Heart right ventricle (tissue), 16 donors: ENCODE results near the gene UBE4B. TPM values are rescaled to one million over a fixed set of nuclear protein-coding genes. Genes with fewer than 3 reads are reported as not detected.

ENCODE experiments used
- ATAC-seq, 8 donors: fragments of 200-7000 bp; cut with Tn5 transposase; one replicate each; pipeline ENCODE4 v1.9.1; 2020; ENCODE audit warnings: mild to moderate bottlenecking in 8 of 8, moderate library complexity in 8 of 8, moderate number of reproducible peaks in 1 of 8
- DNase-seq, 2 donors: peaks; one replicate each; pipeline ENCODE4 v3.0.0-alpha.2; 2020
- H3K27ac ChIP-seq, 10 donors: fragments of 200-600 bp; sonication (generic) in 2 of 10; one replicate each; pipeline versions ENCODE4 v1.5.0 to v1.8.0; 2020 to 2022; ENCODE audit warnings: mild to moderate bottlenecking in 3 of 10
- H3K27me3 ChIP-seq, 7 donors: fragments of 200-600 bp; one replicate each; pipeline ENCODE4 v1.8.0; 2021 to 2022; ENCODE audit warnings: mild to moderate bottlenecking in 2 of 7
- H3K36me3 ChIP-seq, 9 donors: fragments of 200-600 bp; sonication (generic) in 1 of 9; one replicate each; pipeline versions ENCODE4 v1.5.0 to v1.8.0; 2020 to 2022; ENCODE audit warnings: mild to moderate bottlenecking in 2 of 9
- H3K4me1 ChIP-seq, 9 donors: fragments of 200-600 bp; sonication (generic) in 1 of 9; one replicate each; pipeline versions ENCODE4 v1.5.0 to v1.8.0; 2020 to 2022; ENCODE audit warnings: mild to moderate bottlenecking in 4 of 9
- H3K4me3 ChIP-seq, 10 donors: fragments of 200-600 bp; sonication (generic) in 2 of 10; one replicate each; pipeline versions ENCODE4 v1.5.0 to v1.8.0; 2020 to 2022; ENCODE audit warnings: mild to moderate bottlenecking in 7 of 10, moderate library complexity in 2 of 10
- H3K9me3 ChIP-seq, 11 donors: fragments of 200-600 bp in 10 of 11; sonication (generic) in 2 of 11; one replicate each; pipeline versions ENCODE4 v1.5.0 to v1.8.0; 2013 to 2022; ENCODE audit warnings: mild to moderate bottlenecking in 2 of 11, control low read depth in 1 of 11, moderate library complexity in 1 of 11
- WGBS, 2 donors: extraction: QIAGEN DNeasy Blood & Tissue Kit; methylation state at CpG; one replicate each; pipeline ENCODE4 v1.1.7; 2013; ENCODE audit warnings: inconsistent platforms in 1 of 2; 5-methylcytosine and 5-hydroxymethylcytosine counted together
- intact Hi-C, 10 donors: fragments of 100-400 bp; cut with DNase I; formaldehyde crosslinking; loops; one replicate each; pipeline versions ENCODE4 v1.11.1 to v1.14.2; 2022
- polyA plus RNA-seq, 2 donors: library from polyadenylated mRNA; stranded (reverse); fragments of 200-250 nt; gene quantifications; one replicate each; pipeline ENCODE4 v1.2.3, GENCODE V29; 2013
- total RNA-seq, 10 donors: library from RNA; stranded (reverse); fragmentation: NEBNext Ultra II Directional in 3 of 10; extraction: Animal tissue kit (Norgen Biotek cat#: 25700) in 3 of 10; gene quantifications; one replicate each; pipeline versions ENCODE4 v1.2.1 to v1.2.4, GENCODE V29; 2021 to 2023
- TF ChIP-seq, protein P1 (sequence below), 9 donors: fragments of 200-600 bp; sonication (generic) in 2 of 9; IDR thresholded peaks; one replicate each; pipeline versions ENCODE4 v1.5.0 to v1.8.0; 2021 to 2022; ENCODE audit warnings: antibody characterized with exemption in 9 of 9, mild to moderate bottlenecking in 5 of 9, moderate library complexity in 1 of 9
- donor health status: Arrhythmogenic right ventricular cardiomyopathy.
- donor health status: ischemic (EF 13 %, LVEDD 7.1; RV severe dilation, severe dysfunction).
- donor health status: healthy with polysubstance abuse.
- donor health status: DM: no; HTN: yes; CAD: no.
- donor health status: DM: no; HTN: no; CAD: no.
- donor health status: ischemic (EF 25% LVEDD 6.9; RV normal size, moderate dysfunction).
- donor health status: ischemic (EF 25% LVEDD 5.7; RV mildly dilated, moderate dysfunction).
- donor health status: healthy.
- donor health status: DM: yes; HTN: yes; CAD: no.
- donor health status: Ischemic cardiomyopathy.
- donor health status: ischemic (EF 35%, LVEDD 5.7; RV mildly dilated, moderate dysfunction).
- donor health status: nonischemic (EF 11% LVEDD 7.7; RV severe dilation, severe dysfunction).
- donor health status: DM: yes; HTN: yes; CAD: no.
- donor health status: PGD.
- donor health status: ischemic (EF 29% LVEDD 5.4; RV normal size, mild dysfunction).
- donor health status: nonischemic (EF 23%, LVEDD 6.1; RV moderate dilation, normal function).

UBE4B gene
- total and polyA plus RNA-seq, 12 donors, result 18.3 to 87.3 (median 67.8) TPM

DNA sequence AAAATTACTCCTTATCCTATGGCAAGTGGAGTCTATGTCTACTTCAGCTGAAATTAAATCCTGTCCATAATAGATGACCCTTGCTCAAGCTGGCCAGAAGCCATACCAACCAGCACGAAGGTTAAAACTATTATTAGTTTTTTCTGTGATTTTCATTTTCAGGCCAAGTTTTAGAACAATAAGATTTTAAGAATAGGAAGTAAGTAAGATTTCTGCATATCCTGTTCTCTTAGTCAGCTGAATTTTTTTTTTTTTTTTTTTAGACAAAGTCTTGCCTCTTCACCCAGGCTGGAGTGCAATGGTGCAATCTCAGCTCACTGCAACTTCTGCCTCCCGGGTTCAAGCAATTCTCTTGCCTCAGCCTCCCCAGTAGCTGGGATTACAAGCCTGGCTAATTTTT lies 41.8 kb upstream of the UBE4B start:
- peak overlapping the region in 2 of 10 donors; percentile 5 to 16 for H3K4me3 ChIP-seq

DNA sequence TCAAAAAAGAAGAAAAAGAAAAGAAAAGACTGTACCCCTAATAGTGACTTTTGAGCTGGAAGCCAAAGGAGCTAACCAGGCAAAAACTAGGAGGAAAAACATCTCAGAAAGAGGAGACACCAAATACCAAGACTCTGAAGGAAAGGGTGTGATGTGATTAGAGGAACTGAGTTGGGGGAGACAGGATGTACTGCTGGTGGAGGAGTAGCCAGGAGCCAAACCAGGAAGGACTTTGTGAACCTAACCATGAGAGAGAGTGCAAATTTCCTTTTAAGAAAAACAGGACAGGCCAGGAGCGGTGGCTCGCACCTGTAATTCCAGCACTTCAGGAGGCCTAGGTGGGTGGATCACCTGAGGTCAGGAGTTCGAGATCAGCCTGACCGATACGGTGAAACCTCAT lies 39.8 kb upstream of the UBE4B start:
- no peaks in the 10 kb centered on the region for H3K9me3 ChIP-seq
- intact Hi-C loops, result loop anchor here in 3 of 10 donors (5.0 kb wide), 2 partner anchors 36 to 41 kb away; no protein-coding TSS in a partner anchor
- ATAC-seq (peak in 6 of 8 donors; percentile 40 to 77 (median 70)), DNase-seq (no peak)
- peaks cover 0 to 29% (median 4%) of the 10 kb centered on the region in 7 donors for H3K27me3 ChIP-seq
- peak overlapping the region; percentile 63 to 83 (median 74) for H3K27ac ChIP-seq
- peaks cover 3 to 63% (median 48%) of the 10 kb centered on the region in 9 donors for H3K4me1 ChIP-seq
- peak overlapping the region in 1 of 10 donors; percentile 5 for H3K4me3 ChIP-seq
- TF ChIP-seq, protein P1, sequence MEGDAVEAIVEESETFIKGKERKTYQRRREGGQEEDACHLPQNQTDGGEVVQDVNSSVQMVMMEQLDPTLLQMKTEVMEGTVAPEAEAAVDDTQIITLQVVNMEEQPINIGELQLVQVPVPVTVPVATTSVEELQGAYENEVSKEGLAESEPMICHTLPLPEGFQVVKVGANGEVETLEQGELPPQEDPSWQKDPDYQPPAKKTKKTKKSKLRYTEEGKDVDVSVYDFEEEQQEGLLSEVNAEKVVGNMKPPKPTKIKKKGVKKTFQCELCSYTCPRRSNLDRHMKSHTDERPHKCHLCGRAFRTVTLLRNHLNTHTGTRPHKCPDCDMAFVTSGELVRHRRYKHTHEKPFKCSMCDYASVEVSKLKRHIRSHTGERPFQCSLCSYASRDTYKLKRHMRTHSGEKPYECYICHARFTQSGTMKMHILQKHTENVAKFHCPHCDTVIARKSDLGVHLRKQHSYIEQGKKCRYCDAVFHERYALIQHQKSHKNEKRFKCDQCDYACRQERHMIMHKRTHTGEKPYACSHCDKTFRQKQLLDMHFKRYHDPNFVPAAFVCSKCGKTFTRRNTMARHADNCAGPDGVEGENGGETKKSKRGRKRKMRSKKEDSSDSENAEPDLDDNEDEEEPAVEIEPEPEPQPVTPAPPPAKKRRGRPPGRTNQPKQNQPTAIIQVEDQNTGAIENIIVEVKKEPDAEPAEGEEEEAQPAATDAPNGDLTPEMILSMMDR (IDR thresholded peaks at IDR 0.05), result no peak
- WGBS, 2 donors, result 56 to 75% methylated on average over 5 of the region's 5 CpGs
- no peaks in the 10 kb centered on the region for H3K36me3 ChIP-seq

More for the DNA sequence above, 41.8 kb upstream of the UBE4B start:
- Histone ChIP-seq H3K4me1 (peaks cover 0 to 45% (median 40%) of the 10 kb centered on the region in 9 donors), H3K27me3 (peaks cover 0 to 10% (median 0%) of the 10 kb centered on the region in 7 donors), H3K9me3 (no peaks in the 10 kb centered on the region), H3K27ac (peak overlapping the region in 9 of 10 donors; percentile 57 to 83 (median 75)), H3K36me3 (peaks cover 0 to 10% (median 0%) of the 10 kb centered on the region in 9 donors)
- WGBS, 2 donors, result 40 to 43% methylated on average over 2 of the region's 2 CpGs
- peak in 7 of 8 donors; percentile 71 to 84 (median 79) for ATAC-seq
- intact Hi-C loops, result loop anchor here in 3 of 10 donors (5.0 kb wide), 2 partner anchors 34 to 39 kb away; no protein-coding TSS in a partner anchor
- TF ChIP-seq, protein P1 (IDR thresholded peaks at IDR 0.05), result no peak
- DNase-seq, result peak in 1 of 2 donors; percentile 67

- intact Hi-C loops, result loop anchor here in 3 of 10 donors (5.0 kb wide), 2 partner anchors 36 to 41 kb away; no protein-coding TSS in a partner anchor
- 68 to 76% methylated on average over 7 of the region's 7 CpGs for WGBS, 2 donors
- Histone ChIP-seq H3K36me3 (no peaks in the 10 kb centered on the region), H3K4me3 (no peak overlapping the region), H3K4me1 (peaks cover 3 to 67% (median 53%) of the 10 kb centered on the region in 9 donors), H3K27me3 (peaks cover 0 to 36% (median 11%) of the 10 kb centered on the region in 7 donors), H3K27ac (peak overlapping the region; percentile 63 to 83 (median 74)), H3K9me3 (no peaks in the 10 kb centered on the region)
- ATAC-seq, result no peak
- no peak for DNase-seq
- TF ChIP-seq, protein P1 (IDR thresholded peaks at IDR 0.05), result no peak
Measured at GRCh38 chr1:9993561-9994075, 39.1 kb upstream of the UBE4B start.

- Histone ChIP-seq H3K27me3 (peaks cover 0 to 41% (median 11%) of the 10 kb centered on the region in 7 donors), H3K9me3 (peaks cover 0 to 3% (median 0%) of the 10 kb centered on the region in 11 donors), H3K27ac (peak within 1 kb of the TSS; percentile 46 to 89 (median 81)), H3K4me1 (peaks cover 3 to 47% (median 31%) of the 10 kb centered on the region in 9 donors), H3K36me3 (no peaks in the 10 kb centered on the region), H3K4me3 (peak within 1 kb of the TSS; percentile 65 to 77 (median 70))
- ATAC-seq (peak; percentile 63 to 75 (median 72)), DNase-seq (peak; percentile 6 to 37)
- TF ChIP-seq, protein P1 (IDR thresholded peaks at IDR 0.05), result peak in 2 of 9 donors; percentile 8 to 20
- 7 to 10% methylated on average over 52 to 71 of the region's 71 CpGs for WGBS, 2 donors
- intact Hi-C loops, result loop anchor here in 1 of 10 donors (5.0 kb wide), 1 partner anchor 35 kb away; no protein-coding TSS in a partner anchor
Measured at GRCh38 chr1:9996624-9997582, 35.9 kb upstream of the UBE4B start, which contains the start of gene RBP7. Gene RBP7 (plus strand): TSS chr1:9997228. CDS start chr1:9997259, 31 bp downstream.
